ENCODE measurements around the gene GNG8. TPM values are rescaled to one million over a fixed set of nuclear protein-coding genes. Genes with fewer than 3 reads are reported as not detected.

Gene GNG8
- total RNA-seq, 1 donor = not detected

GRCh38 chr19:46661735-46662592 is 26.0 kb upstream of the GNG8 start:
- H3K27ac ChIP-seq (ENCODE audit: low read depth, low read length) = peak overlapping the region; percentile 38
- peak overlapping the region; percentile 85 for H3K4me2 ChIP-seq (ENCODE audit: insufficient read depth, low read length)
- TF ChIP-seq, protein P1, sequence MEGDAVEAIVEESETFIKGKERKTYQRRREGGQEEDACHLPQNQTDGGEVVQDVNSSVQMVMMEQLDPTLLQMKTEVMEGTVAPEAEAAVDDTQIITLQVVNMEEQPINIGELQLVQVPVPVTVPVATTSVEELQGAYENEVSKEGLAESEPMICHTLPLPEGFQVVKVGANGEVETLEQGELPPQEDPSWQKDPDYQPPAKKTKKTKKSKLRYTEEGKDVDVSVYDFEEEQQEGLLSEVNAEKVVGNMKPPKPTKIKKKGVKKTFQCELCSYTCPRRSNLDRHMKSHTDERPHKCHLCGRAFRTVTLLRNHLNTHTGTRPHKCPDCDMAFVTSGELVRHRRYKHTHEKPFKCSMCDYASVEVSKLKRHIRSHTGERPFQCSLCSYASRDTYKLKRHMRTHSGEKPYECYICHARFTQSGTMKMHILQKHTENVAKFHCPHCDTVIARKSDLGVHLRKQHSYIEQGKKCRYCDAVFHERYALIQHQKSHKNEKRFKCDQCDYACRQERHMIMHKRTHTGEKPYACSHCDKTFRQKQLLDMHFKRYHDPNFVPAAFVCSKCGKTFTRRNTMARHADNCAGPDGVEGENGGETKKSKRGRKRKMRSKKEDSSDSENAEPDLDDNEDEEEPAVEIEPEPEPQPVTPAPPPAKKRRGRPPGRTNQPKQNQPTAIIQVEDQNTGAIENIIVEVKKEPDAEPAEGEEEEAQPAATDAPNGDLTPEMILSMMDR (IDR thresholded peaks at IDR 0.05; ENCODE audit: extremely low read depth, low read depth, low read length) = peak; percentile 99
- H3K9me3 ChIP-seq (ENCODE audit: low read depth, low read length) = no peaks in the 10 kb centered on the region
- H3K79me2 ChIP-seq (ENCODE audit: insufficient read depth, low read length) = no peaks in the 10 kb centered on the region
- peaks cover 6% of the 10 kb centered on the region for H3K27me3 ChIP-seq (ENCODE audit: insufficient read depth, low read length)
- peak overlapping the region; percentile 62 for H3K4me3 ChIP-seq (ENCODE audit: insufficient read depth, low read length)
- peaks cover 23% of the 10 kb centered on the region for H3K4me1 ChIP-seq (ENCODE audit: insufficient read depth, low read length)
- peak; percentile 95 for DNase-seq (ENCODE audit: insufficient read length, low spot score, missing footprints)
- H4K20me1 ChIP-seq (ENCODE audit: insufficient read depth, low read length) = peaks cover 2% of the 10 kb centered on the region
- H2AFZ ChIP-seq (ENCODE audit: low read length) = peak overlapping the region; percentile 38
- no peaks in the 10 kb centered on the region for H3K36me3 ChIP-seq (ENCODE audit: insufficient read depth, low read length)

DNA sequence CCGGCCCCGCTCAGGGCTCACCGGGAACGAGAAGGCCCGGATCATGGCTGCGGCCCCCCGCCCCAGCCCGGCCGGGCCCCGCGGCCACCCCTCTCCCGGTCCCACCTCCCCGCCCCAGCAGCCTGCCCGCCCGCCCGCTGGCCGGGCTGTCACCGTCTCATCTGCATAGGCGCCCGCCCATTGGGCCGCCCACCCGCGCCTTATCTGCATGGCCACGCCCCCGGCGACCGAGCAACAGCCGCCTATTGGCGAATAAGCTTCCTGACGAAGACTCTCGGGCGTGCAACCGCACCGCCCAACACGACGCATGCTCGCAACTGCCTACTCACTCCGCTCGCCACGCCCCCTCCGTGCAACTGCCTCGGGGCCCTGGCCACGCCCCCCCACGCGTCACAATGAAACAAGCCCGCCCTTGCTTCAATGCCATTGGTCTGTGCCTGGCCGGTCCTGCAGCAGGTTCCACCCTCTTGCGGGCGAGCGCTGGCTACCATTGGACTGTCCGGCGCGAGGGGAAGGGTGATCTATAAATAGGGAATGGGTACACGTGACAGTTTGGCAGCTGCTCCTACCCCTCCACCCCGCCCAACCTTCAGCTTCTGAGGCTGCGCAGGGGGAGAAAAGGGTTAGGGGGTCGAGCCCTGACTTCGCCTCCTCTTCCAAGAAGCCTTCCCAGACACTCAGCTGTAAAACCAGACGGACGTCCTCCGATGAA is 25.2 kb upstream of the GNG8 start, which contains the start of gene DACT3:
DACT3 (minus strand) TSS at position 163 of the 712 bp plus-strand sequence; CDS start at position 45, 118 bp downstream.
- peak within 1 kb of the TSS; percentile 92 for H2AFZ ChIP-seq (ENCODE audit: low read length)
- peak within 1 kb of the TSS; percentile 38 for H3K27ac ChIP-seq (ENCODE audit: low read depth, low read length)
- peak within 1 kb of the TSS; percentile 74 for H3K4me3 ChIP-seq (ENCODE audit: insufficient read depth, low read length)
- peaks cover 2% of the 10 kb centered on the region for H4K20me1 ChIP-seq (ENCODE audit: insufficient read depth, low read length)
- H3K36me3 ChIP-seq (ENCODE audit: insufficient read depth, low read length) = no peaks in the 10 kb centered on the region
- H3K4me1 ChIP-seq (ENCODE audit: insufficient read depth, low read length) = peaks cover 23% of the 10 kb centered on the region
- TF ChIP-seq, protein P1 (IDR thresholded peaks at IDR 0.05; ENCODE audit: extremely low read depth, low read depth, low read length) = no peak
- H3K9me3 ChIP-seq (ENCODE audit: low read depth, low read length) = no peaks in the 10 kb centered on the region
- peak; percentile 100 for DNase-seq (ENCODE audit: insufficient read length, low spot score, missing footprints)
- peaks cover 6% of the 10 kb centered on the region for H3K27me3 ChIP-seq (ENCODE audit: insufficient read depth, low read length)
- peak within 1 kb of the TSS; percentile 88 for H3K4me2 ChIP-seq (ENCODE audit: insufficient read depth, low read length)
- H3K79me2 ChIP-seq (ENCODE audit: insufficient read depth, low read length) = no peaks in the 10 kb centered on the region

DNA sequence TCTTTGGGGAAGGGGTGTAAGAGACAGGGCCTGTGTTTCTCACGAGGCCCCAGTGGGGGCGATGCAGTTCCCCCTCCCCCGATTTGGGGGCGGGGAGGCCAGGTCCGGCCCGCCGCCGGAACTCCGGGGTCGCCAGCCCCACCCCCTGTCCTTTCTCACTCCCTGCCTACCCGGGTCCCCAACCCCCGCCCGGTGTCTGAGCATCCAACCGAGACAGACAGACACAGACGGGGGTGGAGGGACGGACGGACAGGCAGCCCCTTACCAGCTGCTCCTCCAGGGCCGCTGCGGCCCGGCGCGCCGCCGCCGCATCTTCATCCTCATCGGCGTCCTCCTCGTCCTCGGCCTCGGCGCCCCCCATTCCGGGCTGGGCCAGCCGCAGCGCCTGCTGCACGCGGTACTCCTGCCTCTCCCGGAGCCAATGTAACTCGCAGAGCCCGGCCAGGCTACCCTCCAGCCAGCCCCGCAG is 24.6 kb upstream of the GNG8 start:
- no peak overlapping the region for H3K27ac ChIP-seq (ENCODE audit: low read depth, low read length)
- no peaks in the 10 kb centered on the region for H3K36me3 ChIP-seq (ENCODE audit: insufficient read depth, low read length)
- H3K27me3 ChIP-seq (ENCODE audit: insufficient read depth, low read length) = peaks cover 6% of the 10 kb centered on the region
- no peaks in the 10 kb centered on the region for H3K79me2 ChIP-seq (ENCODE audit: insufficient read depth, low read length)
- H3K4me1 ChIP-seq (ENCODE audit: insufficient read depth, low read length) = peaks cover 23% of the 10 kb centered on the region
- peak overlapping the region; percentile 88 for H3K4me2 ChIP-seq (ENCODE audit: insufficient read depth, low read length)
- peak overlapping the region; percentile 74 for H3K4me3 ChIP-seq (ENCODE audit: insufficient read depth, low read length)
- TF ChIP-seq, protein P1 (IDR thresholded peaks at IDR 0.05; ENCODE audit: extremely low read depth, low read depth, low read length) = no peak
- H2AFZ ChIP-seq (ENCODE audit: low read length) = peak overlapping the region; percentile 28
- peaks cover 2% of the 10 kb centered on the region for H4K20me1 ChIP-seq (ENCODE audit: insufficient read depth, low read length)
- no peaks in the 10 kb centered on the region for H3K9me3 ChIP-seq (ENCODE audit: low read depth, low read length)
- no peak for DNase-seq (ENCODE audit: insufficient read length, low spot score, missing footprints)
